ENCODE results near the gene PDCD11.

PDCD11 gene

DNA sequence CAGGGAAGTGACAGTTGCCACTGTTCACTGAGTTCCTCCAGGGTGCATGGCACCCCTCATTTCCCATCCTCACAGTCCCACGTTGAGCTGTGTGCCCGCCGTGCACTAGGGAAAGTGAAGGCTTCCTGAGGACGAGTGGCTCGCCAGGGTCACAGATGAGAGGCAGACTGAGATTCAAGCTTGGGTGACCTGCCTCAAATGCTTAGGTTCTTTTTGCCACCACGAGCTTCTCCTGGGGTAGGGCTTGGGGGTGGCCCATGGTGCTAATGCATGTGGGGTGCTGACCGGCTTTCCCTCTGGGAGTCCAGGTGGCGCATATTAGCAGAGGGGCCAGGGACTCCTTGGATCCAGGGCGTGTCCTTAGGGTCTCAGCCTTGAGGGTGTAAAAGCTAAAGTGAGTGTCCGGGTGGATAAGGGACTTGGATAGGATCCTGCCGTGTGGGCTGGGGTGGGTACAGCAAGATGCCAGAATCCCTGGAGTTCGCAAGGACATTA, 53.8 kb downstream of the PDCD11 start:
- no peak for DNase-seq (ENCODE audit: extremely low read depth in 1 of 2, low read depth in 1 of 2)

GRCh38 chr10:103451091-103451813, 54.8 kb downstream of the PDCD11 start:
- no peak for DNase-seq (ENCODE audit: extremely low read depth in 1 of 2, low read depth in 1 of 2)

DNA sequence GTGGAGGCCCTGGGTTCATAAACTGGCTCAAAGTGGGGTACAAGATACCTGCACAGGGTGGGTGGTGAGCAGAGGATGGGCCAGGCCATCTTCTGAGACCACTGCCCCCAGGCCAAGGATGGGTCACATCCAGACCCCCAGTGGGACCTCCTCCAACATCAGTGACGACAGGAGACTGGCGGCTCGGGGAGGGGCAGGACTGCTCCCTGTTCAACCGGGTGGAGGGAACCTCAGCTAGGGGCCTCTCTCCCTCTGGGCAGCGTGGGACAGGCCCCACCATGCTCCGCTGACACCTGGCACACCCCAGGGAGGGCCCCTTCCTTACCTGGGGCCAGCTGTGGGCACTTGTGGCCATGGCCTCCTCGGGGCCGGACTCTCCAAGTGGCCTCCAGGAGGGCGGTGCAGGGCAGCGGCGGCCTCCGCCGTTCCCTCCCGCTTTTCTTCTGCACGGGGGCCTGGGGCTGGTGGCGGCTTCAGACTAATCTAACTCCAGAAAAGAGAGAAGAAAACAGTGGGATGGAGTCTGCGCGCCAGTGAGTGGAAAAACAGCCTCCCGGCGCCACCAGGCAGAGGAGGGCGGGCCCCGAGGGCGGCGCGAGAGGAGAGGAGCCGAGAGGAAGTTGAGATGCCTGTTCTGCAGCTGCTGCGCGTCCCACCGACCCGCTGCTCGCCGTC, 55.5 kb downstream of the PDCD11 start, which contains the start of gene CALHM2:
CALHM2 (minus strand) TSS at position 540 of the 675 bp plus-strand sequence. CDS start 2,429 bp downstream, outside the sequence.
- DNase-seq (ENCODE audit: extremely low read depth in 1 of 2, low read depth in 1 of 2) = peak in 1 of 2 donors; percentile 45

DNA sequence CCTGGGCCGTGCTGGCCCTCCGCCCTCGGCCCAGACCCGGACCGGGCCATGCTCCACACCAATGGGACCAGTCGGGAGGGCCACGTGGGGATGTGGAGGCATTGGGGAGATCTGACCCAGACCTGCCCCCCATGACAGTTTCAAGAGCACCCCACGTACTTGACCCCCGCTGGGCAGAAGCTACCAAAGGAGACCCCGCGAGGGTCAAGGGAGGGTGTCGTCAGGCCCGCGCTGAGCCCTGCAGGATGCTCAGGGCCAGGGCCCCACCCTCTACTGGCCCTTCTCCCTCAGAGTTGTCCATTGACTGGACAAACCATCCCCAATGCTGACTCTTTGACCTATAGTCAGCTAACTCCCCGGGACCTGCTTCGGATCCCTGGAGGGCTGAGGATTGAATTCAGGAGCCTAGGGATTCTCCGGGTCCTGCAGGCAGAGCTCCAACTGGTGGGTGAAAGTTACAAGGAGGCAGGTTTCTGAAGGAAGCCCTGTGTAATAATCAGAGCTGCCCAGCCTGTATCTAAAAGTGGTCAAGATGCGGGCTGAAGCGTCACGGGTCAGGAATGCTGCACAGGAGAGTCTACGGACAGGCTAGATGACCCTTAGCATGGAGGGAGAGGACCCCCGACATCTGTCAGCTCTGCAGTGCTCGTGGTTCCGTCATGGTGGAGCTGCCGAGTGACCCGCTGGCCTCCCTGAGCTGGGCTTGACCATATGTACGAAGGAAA, 56.2 kb downstream of the PDCD11 start:
- no peak for DNase-seq (ENCODE audit: extremely low read depth in 1 of 2, low read depth in 1 of 2)

DNA sequence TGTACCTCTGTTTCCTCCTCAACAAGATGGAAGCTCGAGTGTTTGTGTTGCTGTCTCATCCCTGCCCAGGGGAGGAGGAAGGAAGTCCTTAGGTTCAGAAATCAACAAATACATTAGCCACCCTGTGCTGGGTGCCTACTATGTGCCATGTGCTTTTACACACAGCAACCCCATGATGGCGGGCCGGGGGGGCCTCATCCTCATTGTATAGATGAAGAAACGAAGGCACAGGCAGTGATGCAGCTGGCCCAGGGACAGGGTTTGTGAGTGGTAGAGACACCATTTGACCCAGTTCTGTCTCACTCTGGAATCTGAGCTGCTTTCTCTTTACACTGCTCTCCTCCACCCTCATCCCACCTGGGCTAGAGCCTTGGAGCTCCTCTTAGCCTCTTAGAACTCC, 57.6 kb downstream of the PDCD11 start:
- no peak for DNase-seq (ENCODE audit: extremely low read depth in 1 of 2, low read depth in 1 of 2)

- DNase-seq (ENCODE audit: extremely low read depth in 1 of 2, low read depth in 1 of 2) = no peak
Observed at GRCh38 chr10:103455235-103455634, 58.8 kb downstream of the PDCD11 start.

GRCh38 chr10:103456074-103456660, 59.7 kb downstream of the PDCD11 start:
- DNase-seq (ENCODE audit: extremely low read depth in 1 of 2, low read depth in 1 of 2) = no peak

DNA sequence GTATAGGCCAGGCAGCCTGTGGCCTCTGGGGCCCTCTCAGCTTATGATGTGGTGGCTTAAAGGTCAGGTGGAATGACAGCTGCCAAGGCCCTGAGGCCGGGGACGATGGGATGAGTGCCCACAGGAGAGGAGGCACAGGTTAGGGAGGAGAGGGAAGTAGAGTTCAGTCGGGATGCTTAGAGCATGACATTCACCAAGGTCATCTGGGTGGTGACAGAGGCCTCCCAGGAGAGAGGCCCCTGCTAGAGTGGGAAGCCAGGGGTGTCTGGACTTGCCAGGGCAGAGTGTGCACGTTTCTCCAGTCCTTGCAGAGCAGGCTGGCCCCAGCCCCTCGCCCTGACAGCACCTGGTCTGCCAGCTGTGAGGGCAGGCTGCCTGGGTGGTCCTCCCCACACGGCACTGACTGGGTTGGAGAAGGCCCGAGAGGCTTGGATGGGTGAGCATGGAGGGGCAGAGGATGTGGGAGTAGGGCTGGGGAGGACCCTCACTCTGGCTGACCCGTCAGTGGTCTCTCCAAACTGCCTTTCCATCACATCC, 60.8 kb downstream of the PDCD11 start:
- no peak for DNase-seq (ENCODE audit: extremely low read depth in 1 of 2, low read depth in 1 of 2)

DNA sequence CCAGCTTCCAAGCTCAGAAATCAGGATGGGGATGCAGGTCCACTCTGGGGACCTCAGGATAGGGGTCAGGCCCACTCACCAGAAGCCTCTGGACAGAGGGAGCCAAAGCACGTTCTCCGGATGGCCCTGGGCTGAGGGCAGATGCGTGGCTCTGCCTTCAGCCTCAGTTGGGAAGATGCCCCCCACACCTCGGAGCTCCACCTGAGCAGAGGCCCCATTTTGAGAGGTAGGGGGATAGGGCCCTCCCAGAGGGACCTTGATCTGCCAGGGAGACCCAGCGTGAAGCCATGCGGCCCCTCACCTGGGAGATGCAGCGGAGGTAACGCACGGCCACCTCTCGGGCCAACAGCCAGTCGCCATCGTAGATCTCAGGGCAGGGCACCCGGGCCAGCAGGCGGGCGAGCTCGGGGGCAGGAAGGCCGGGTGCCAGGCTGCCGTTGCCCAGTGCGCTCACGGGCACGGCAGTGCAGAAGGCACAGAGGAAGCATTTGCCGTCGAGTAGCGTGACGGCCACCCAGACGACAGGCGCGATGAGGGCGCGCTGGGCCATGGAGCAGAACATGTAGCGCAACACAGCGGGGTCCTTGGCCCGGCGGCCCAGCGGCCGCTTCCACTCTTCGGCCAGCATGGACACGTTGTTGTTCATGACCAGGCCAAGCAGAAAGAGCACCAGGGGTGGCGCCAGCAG, 61.6 kb downstream of the PDCD11 start:
- no peak for DNase-seq (ENCODE audit: extremely low read depth in 1 of 2, low read depth in 1 of 2)

DNA sequence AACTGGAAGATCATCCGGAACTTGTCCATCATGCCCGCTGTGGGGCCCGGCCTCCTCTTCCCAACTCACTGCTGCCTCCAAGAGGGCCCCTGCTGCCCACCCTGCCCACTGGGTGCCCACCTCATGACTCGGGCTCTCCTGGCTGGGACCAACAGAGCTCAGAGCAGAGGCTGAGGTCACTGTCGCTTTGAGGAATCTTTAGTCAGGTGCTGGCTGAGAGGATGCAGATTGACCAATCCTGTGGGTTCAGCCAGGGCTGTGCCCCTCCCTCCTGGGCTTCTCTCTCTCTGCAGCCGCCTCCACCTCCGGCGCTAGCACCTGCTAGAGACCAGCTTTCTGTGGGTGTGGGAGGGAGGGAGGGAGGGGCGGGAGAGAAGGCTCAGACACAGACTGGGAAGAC, 62.3 kb downstream of the PDCD11 start, which contains the start of gene CALHM1:
CALHM1 (minus strand) TSS at position 181 of the 400 bp plus-strand sequence; CDS start at position 32, 149 bp downstream.
- no peak for DNase-seq (ENCODE audit: extremely low read depth in 1 of 2, low read depth in 1 of 2)

DNA sequence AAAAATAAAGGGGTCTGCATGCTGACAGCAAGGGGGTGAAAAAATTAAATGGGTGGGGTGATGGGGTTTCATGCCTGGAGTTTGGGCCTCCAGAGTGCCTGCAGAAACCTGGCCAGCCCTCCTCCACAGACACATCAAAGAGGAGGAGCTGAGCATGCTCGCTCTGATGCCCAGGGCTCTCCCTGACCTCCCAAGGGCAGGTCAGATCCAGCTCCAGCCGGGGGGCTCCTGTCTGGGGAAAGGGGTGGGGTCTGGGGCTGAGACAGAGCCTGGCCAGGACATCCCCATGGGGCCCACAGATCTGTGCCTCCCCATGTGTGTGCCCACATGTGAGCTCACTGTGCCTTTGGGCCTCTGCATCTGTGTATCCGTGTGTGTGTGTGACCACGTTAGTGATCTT, 63.2 kb downstream of the PDCD11 start:
- no peak for DNase-seq (ENCODE audit: extremely low read depth in 1 of 2, low read depth in 1 of 2)

DNA sequence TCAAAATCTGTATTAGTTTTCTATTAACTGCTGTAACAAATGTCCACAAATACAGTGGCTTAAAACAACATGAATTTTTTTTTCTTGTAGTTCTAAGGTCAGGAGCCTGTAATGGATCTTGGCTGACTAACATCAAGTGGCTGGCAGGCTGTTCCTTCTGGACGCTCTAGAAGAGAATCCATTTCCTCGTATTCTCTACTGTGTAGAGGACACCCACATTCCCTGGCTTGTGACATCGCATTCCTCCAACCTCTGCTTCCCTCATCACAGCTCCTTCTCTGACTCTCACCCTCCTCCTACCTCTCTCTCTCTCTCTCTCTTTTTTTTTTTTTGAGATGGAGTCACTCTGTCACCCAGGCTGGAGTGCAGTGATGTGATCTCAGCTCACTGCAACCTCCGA, 67.1 kb downstream of the PDCD11 start:
- DNase-seq (ENCODE audit: extremely low read depth in 1 of 2, low read depth in 1 of 2) = no peak

GRCh38 chr10:103465411-103466179, 69.2 kb downstream of the PDCD11 start:
- DNase-seq (ENCODE audit: extremely low read depth in 1 of 2, low read depth in 1 of 2) = no peak

- no peak for DNase-seq (ENCODE audit: extremely low read depth in 1 of 2, low read depth in 1 of 2)
Observed at GRCh38 chr10:103466734-103467133, 70.3 kb downstream of the PDCD11 start.

DNA sequence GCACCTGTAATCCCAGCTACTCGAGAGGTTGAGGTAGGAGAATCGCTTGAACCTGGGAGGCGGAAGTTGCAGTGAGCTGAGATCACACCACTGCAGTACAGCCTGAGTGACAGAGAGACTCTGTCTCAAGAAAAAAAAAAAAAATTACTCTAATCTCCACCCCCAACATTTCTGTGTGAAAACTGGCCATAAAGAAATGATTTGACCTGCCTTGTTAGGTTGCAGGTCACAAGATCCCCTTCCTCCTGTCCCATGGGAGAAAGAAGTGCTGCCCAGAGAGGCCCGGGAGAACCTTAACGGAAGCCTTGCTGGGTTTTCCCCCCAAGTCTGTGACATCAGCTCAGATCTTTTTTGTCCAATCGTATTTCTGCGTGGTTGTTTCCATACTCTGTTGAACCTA, 71.0 kb downstream of the PDCD11 start:
- no peak for DNase-seq (ENCODE audit: extremely low read depth in 1 of 2, low read depth in 1 of 2)

GRCh38 chr10:103469201-103469600, 72.8 kb downstream of the PDCD11 start:
- no peak for DNase-seq (ENCODE audit: extremely low read depth in 1 of 2, low read depth in 1 of 2)

DNA sequence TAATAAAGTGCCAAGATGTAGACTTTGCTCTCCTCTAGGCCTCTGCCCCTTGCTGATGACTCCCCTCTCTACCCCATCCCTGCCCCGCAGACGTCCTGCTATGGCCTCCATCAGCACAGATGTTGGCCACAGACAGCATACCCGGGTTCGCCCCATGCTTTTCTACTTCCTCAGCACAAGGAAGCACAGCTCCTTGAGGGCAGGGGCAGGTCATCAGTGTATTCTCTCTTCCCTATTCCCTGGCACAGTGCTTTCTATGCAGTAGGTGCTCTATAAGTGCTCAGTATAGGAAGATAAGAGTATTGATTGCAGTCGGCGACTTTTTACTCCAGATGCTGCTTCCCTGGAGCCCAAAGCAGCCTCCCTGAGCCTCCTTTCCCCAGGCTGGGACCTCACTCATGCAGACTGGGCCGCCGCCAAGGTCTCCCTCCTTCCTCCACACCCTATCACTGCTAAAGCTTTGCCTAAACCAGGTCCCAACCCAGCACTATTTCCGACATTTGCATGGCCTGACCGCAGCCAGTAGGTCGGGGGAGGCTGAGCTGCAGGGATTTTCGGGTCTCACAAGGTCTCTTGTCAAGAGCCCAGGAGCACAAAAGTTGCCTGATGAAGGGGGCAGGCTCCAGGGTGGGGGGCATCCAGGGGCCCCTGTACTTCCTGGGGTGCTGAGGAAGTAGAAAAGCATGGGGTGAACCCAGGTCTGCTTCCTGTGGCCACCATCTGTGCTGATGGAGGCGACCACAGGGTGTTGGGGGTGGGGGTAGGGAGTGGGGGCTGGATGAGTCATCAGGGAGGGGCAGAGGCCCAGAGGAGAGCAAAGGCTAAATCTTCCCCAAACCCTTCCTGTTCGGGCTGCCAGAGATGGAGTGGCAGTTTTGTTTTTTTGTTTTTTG, 74.6 kb downstream of the PDCD11 start:
- peak; percentile 47 to 65 for DNase-seq (ENCODE audit: extremely low read depth in 1 of 2, low read depth in 1 of 2)

DNA sequence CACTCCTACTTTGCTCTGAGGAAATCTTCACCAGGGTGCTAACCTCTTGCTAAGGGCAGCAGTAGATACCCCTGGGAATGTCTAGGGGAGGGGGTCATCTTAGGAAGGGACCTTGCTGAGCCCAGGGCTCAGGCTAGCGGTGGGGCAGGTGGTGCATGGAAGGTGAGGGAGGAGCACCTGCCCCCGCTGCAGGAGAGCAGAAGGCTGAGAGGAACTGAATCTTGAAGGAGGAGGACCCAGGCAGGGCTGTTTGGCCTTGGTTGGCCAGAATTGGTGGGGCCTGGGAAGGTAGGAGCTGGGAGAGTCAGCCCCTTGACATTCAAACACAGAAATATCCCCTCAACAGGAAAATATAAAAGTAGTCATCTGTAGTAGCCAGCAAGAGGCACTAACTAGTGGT, 75.6 kb downstream of the PDCD11 start:
- no peak for DNase-seq (ENCODE audit: extremely low read depth in 1 of 2, low read depth in 1 of 2)

Measured in stimulated activated CD8-positive, alpha-beta memory T cell treated with anti-CD3 and anti-CD28 coated beads, Interleukin-7, amount 100 ng/mL, for 48 hours (primary cell).